WTC11 (cell line): ENCODE results near the gene CMYA5.

Experiments used
- CDX4 ChIP-seq: fragments of 250-450 bp; sonication (Bioruptor Pico); IDR thresholded peaks from 2 replicates; pipeline ENCODE4 v1.9.0; 2021; ENCODE audit warnings: moderate library complexity, mild to moderate bottlenecking, inconsistent platforms, borderline replicate concordance
- CTCF ChIP-seq: fragments of 200-600 bp; IDR thresholded peaks from 2 replicates; pipeline ENCODE4 v1.8.0; 2022; ENCODE audit warnings: antibody characterized with exemption
- ELF4 ChIP-seq: sonication (generic); formaldehyde crosslinking; IDR thresholded peaks from 2 replicates; pipeline ENCODE4 v1.8.1; 2022; ENCODE audit warnings: low read depth, mild to moderate bottlenecking, moderate library complexity, missing genetic modification reagents
- IRF1 ChIP-seq: sonication (generic); formaldehyde crosslinking; IDR thresholded peaks from 2 replicates; pipeline ENCODE4 v1.8.0; 2023; ENCODE audit warnings: missing genetic modification reagents
- KAT7 ChIP-seq: sonication (generic); formaldehyde crosslinking; IDR thresholded peaks from 2 replicates; pipeline ENCODE4 v1.8.1; 2023; ENCODE audit warnings: missing genetic modification reagents, mild to moderate bottlenecking, borderline replicate concordance
- STAT6 ChIP-seq: sonication (generic); formaldehyde crosslinking; conservative IDR thresholded peaks from 2 replicates; pipeline ENCODE4 v1.8.1; 2023; ENCODE audit warnings: mild to moderate bottlenecking, low read depth, missing genetic modification reagents, moderate library complexity
- ZNF219 ChIP-seq: sonication (generic); formaldehyde crosslinking; IDR thresholded peaks from 2 replicates; pipeline ENCODE4 v1.8.0; 2023; ENCODE audit warnings: missing genetic modification reagents, mild to moderate bottlenecking, borderline replicate concordance

GRCh38 chr5:79694652-79695051 is 5.0 kb downstream of the CMYA5 start:
- TF ChIP-seq CTCF (no peak), IRF1 (CRISPR knock-in tag) (no peak), ELF4 (CRISPR knock-in tag) (no peak), KAT7 (no peak), STAT6 (CRISPR knock-in tag) (no peak), CDX4 (CRISPR knock-in tag) (no peak), ZNF219 (CRISPR knock-in tag) (no peak)
